ENCODE results near the gene DOLPP1.
"Not testable (repeated sequence)": the region's sequence is repeated elsewhere in the genome, so short reads cannot be mapped to it uniquely, and the experiment has no call there.

DOLPP1 gene

GRCh38 chr9:129080601-129081387 is at the start of gene DOLPP1:
Gene DOLPP1 (plus strand): TSS chr9:129081111. CDS start chr9:129081132, 21 bp downstream.
- DNase-seq = peak; percentile 98

- no peak for DNase-seq
These were observed 49.4 kb upstream of the DOLPP1 start for GRCh38 chr9:129031514-129031913.

GRCh38 chr9:129032541-129033159 is 48.3 kb upstream of the DOLPP1 start:
- no peak for DNase-seq

- DNase-seq = no peak
These were observed 47.7 kb upstream of the DOLPP1 start for GRCh38 chr9:129033216-129033615.

GRCh38 chr9:129035838-129036237 is 45.1 kb upstream of the DOLPP1 start:
- DNase-seq = not testable (repeated sequence)

GRCh38 chr9:129036241-129036922 is 44.5 kb upstream of the DOLPP1 start, which contains the start of gene MIGA2:
Gene MIGA2 (plus strand): TSS chr9:129036626. CDS start chr9:129040595, 3,969 bp downstream.
- DNase-seq = peak; percentile 95

GRCh38 chr9:129036923-129037766 is 43.8 kb upstream of the DOLPP1 start:
- no peak for DNase-seq

GRCh38 chr9:129037767-129038098 is 43.2 kb upstream of the DOLPP1 start:
- DNase-seq = no peak

GRCh38 chr9:129038109-129038852 is 42.6 kb upstream of the DOLPP1 start:
- DNase-seq = no peak

GRCh38 chr9:129040113-129040643 is 40.7 kb upstream of the DOLPP1 start:
- DNase-seq = no peak

GRCh38 chr9:129042016-129042415 is 38.9 kb upstream of the DOLPP1 start:
- no peak for DNase-seq

GRCh38 chr9:129052592-129052991 is 28.3 kb upstream of the DOLPP1 start:
- no peak for DNase-seq

- DNase-seq = no peak
These were observed 27.9 kb upstream of the DOLPP1 start for GRCh38 chr9:129053020-129053419.

- DNase-seq = no peak
These were observed 26.6 kb upstream of the DOLPP1 start for GRCh38 chr9:129054163-129054851.

- no peak for DNase-seq
These were observed 21.7 kb upstream of the DOLPP1 start for GRCh38 chr9:129058965-129059795.

GRCh38 chr9:129059796-129060785 is 20.8 kb upstream of the DOLPP1 start:
- DNase-seq = no peak

GRCh38 chr9:129060991-129061390 is 19.9 kb upstream of the DOLPP1 start:
- DNase-seq = no peak

- no peak for DNase-seq
These were observed 17.9 kb upstream of the DOLPP1 start for GRCh38 chr9:129063061-129063460.

- DNase-seq = no peak
These were observed 16.4 kb upstream of the DOLPP1 start for GRCh38 chr9:129064499-129064908.
